Activated naive CD8-positive, alpha-beta T cell treated with anti-CD3 and anti-CD28 coated beads for 36 hours (primary cell): ENCODE measurements around the gene RORC. TPM values are rescaled to one million over a fixed set of nuclear protein-coding genes. Genes with fewer than 3 reads are reported as not detected.
A peak's percentile ranks its signal among the peaks of the same experiment; 100 is the strongest.

Source experiments
- DNase-seq: peaks from one replicate; pipeline ENCODE4 v3.0.0; 2021
- H3K27ac Mint-ChIP-seq: one replicate; pipeline ENCODE4 v1.8.0; 2022; ENCODE audit warnings: mild to moderate bottlenecking, moderate library complexity, mixed read lengths
- H3K27me3 Mint-ChIP-seq: one replicate; pipeline ENCODE4 v1.8.0; 2022; ENCODE audit warnings: mild to moderate bottlenecking, mixed read lengths
- H3K36me3 Mint-ChIP-seq: one replicate; pipeline ENCODE4 v1.8.0; 2021; ENCODE audit warnings: mild to moderate bottlenecking, mixed read lengths
- H3K4me1 Mint-ChIP-seq: one replicate; pipeline ENCODE4 v1.8.0; 2021; ENCODE audit warnings: mixed read lengths
- H3K4me3 Mint-ChIP-seq: one replicate; pipeline ENCODE4 v1.8.0; 2022; ENCODE audit warnings: mild to moderate bottlenecking, moderate library complexity, mixed read lengths
- H3K9me3 Mint-ChIP-seq: one replicate; pipeline ENCODE4 v1.8.0; 2022; ENCODE audit warnings: mixed read lengths
- total RNA-seq, 2 experiments: library from RNA; stranded (reverse); gene quantifications; one replicate each; pipeline ENCODE4 v1.2.3, GENCODE V29; 2021

Gene RORC
- total RNA-seq, 2 experiments from 2014 or later = 0.06 to 0.12 TPM

DNA sequence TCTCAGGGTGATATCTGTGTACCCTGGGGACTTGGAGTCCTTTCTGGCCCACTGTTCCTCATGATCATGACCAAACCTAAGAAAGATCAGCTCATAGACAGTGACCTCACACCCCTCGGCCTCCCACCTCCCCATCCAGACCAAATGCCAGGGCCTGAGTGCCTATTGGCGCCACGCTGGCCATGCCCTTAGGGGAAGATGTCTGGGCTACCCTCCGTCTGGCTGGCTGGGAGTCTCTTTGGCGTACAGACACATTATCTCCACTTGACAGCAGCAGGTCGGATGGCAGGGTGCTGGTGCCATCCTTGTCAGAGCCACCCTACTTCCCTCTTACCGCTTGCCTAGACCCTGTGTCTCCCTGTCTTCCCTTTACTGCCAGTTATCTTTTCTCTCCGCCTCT is 8.4 kb downstream of the RORC start:
- no peak for DNase-seq
- H3K27me3 Mint-ChIP-seq = peaks cover 6% of the 10 kb centered on the region
- H3K36me3 Mint-ChIP-seq = no peaks in the 10 kb centered on the region
- no peak overlapping the region for H3K4me3 Mint-ChIP-seq
- H3K4me1 Mint-ChIP-seq = peaks cover 41% of the 10 kb centered on the region
- H3K27ac Mint-ChIP-seq = no peak overlapping the region
- H3K9me3 Mint-ChIP-seq = no peaks in the 10 kb centered on the region

DNA sequence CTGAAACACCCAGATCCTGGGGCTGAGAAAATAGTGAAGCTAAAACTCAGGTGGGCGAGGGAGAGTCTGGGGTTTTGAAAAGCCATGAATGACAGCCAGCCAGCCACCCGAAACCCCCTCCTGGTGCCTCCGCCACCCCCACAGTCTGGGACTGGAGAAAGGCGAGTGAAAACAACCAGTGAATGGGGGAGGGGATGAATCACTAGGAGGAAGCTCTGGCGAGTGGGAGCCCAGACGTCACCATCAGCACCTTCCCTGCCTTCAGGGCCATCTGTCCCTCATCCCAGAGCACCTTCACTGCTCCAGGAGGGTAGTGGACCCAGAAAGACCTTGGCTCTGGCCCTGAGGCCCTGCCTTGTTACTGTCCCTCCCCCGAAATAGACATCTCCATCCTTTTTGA is 9.2 kb downstream of the RORC start:
- Mint-ChIP-seq H3K4me1 (peaks cover 35% of the 10 kb centered on the region), H3K4me3 (no peak overlapping the region), H3K36me3 (no peaks in the 10 kb centered on the region), H3K27ac (no peak overlapping the region), H3K27me3 (peaks cover 6% of the 10 kb centered on the region), H3K9me3 (no peaks in the 10 kb centered on the region)
- peak; percentile 44 for DNase-seq

DNA sequence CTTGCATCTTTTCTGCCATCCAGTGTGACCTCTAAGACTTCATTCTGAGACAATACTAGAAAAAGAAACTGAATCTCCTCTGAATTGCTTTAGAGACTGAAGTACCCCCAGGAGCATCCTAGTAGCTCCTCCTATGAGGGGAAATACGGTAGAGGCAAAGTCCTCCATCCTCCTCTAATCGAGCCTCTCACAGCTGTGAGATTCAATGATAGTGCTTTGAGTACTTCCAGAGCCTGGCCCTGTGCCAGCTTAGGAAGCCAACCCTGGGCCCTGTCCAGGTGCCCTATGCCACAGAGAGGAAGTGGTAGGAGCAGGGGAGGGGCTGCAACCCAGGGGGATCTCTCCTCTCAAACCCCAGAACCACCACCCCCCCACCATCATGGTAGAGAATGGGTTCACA is 10.7 kb downstream of the RORC start:
- Mint-ChIP-seq H3K36me3 (no peaks in the 10 kb centered on the region), H3K9me3 (no peaks in the 10 kb centered on the region), H3K27me3 (peaks cover 6% of the 10 kb centered on the region), H3K4me3 (no peak overlapping the region), H3K27ac (no peak overlapping the region), H3K4me1 (peaks cover 35% of the 10 kb centered on the region)
- DNase-seq = no peak

DNA sequence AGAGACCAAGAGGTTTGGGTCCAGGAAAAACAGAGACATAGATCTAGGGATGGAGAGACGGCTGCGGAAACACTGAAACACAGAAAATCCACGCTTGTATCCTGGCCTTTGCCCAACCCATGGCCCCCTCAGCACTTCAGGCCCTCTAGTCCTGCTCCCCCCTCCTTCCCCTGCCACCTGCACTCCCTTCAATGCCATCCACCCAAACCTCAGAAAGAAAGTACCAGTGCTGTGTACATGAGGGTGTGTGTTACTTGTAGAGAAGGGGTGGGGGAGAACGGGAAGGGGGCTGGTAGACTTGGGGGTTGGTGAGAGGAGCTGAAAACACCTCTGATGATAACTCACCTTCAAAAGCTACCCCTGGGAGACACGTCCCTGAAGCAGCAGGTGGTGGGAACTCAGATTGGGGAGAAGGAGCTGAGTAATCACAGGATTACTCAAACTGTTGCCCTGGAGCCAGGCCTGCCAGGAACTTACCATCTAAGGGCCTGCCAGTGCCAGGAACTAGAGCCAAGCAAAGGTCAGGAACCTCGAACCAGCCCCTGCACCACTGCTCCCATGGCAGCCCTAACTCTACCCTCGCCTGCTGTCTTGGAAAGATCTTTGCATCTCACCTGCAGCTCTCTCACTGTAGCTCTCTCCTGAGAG is 11.5 kb downstream of the RORC start:
- H3K27me3 Mint-ChIP-seq = peaks cover 6% of the 10 kb centered on the region
- H3K9me3 Mint-ChIP-seq = no peaks in the 10 kb centered on the region
- H3K4me1 Mint-ChIP-seq = peaks cover 36% of the 10 kb centered on the region
- H3K27ac Mint-ChIP-seq = no peak overlapping the region
- H3K36me3 Mint-ChIP-seq = no peaks in the 10 kb centered on the region
- no peak overlapping the region for H3K4me3 Mint-ChIP-seq
- DNase-seq = no peak

DNA sequence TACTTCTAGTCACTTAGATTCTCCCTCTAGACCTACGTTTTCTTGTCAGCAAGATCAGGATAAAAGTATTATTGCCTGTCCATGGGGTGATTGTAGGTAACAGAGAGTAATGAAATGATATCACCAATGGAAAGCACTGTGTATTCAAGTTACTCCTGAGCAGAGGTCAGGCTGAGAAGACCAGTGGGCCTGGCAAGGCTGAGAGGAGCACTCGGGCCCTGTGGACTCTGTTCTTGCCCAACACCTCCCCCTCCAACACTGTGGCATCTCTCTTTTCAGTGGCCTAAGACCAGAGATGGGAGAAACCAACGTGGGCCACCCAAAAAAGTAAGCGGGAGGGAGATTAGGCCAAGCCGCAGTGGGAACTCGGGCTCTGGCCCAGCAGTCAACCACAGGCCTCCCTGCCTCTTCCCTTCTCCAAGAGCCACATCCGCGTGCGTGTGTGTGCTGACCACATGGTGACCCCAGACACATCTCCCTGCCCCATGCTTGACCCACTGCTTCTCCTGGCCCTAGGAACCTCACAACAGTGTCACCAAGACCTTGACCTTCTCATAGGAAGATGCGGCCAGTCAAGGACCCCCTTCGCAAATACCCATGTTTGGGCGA is 12.3 kb downstream of the RORC start:
- Mint-ChIP-seq H3K27me3 (no peaks in the 10 kb centered on the region), H3K36me3 (no peaks in the 10 kb centered on the region), H3K4me1 (peaks cover 36% of the 10 kb centered on the region), H3K9me3 (no peaks in the 10 kb centered on the region), H3K4me3 (no peak overlapping the region), H3K27ac (no peak overlapping the region)
- DNase-seq = no peak

DNA sequence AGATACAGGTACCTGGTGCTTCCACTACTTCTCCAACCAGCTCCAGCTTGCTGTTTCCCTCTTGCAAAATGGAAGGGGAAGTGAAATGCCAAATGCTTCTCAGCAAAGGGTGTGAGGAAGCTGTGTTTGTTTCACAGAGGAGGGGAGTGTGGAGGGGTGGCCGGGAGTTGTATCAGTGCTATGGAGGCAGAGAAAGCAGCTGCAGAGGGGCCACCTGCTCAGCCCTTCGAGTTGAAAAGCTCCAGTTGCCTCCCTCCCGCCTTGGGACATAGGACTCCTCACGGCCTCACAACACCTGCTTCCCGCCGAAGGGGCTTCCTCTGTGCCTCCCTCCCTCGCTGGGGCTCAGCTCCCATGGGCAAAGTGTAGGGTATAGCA is 14.3 kb downstream of the RORC start:
- Mint-ChIP-seq H3K4me3 (no peak overlapping the region), H3K27ac (no peak overlapping the region), H3K27me3 (no peaks in the 10 kb centered on the region), H3K4me1 (peaks cover 26% of the 10 kb centered on the region), H3K36me3 (no peaks in the 10 kb centered on the region), H3K9me3 (no peaks in the 10 kb centered on the region)
- DNase-seq = no peak

DNA sequence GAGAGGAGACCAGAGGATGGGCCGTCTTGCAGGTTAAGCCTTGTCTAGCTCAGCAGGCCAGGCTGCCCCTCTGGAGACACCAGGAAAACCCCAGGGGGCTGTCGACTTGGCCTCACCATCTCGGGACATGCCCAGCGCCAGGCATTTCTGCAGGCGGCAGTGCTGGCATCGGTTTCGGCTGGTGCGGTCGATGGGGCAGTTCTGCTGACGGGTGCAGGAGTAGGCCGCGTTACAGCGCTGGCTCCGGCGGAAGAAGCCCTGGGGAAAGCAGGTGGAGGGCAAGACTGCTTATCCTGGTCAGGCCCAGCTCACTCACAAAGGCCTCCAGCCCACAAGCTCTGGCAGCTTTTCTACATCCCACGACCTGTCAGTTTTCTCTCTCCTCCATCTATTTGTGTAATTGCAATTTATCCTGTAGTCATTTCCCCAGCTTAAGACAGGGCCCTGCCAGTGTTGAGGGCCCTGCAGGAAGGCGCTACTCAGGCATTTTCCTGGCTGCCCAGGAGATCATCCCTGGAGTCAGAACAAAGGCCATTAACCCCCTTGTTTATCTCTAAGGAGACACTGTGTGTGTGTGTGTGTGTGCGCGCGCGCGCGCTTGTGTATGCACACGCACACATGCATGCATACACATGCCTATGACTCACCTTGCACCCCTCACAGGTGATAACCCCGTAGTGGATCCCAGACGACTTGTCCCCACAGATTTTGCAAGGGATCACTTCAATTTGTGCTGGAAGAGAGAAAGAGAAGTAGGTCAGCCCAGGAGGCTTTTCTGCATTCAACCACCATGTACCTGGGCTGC is 14.9 kb downstream of the RORC start:
- H3K27ac Mint-ChIP-seq = no peak overlapping the region
- H3K4me1 Mint-ChIP-seq = peaks cover 22% of the 10 kb centered on the region
- H3K27me3 Mint-ChIP-seq = no peaks in the 10 kb centered on the region
- H3K9me3 Mint-ChIP-seq = no peaks in the 10 kb centered on the region
- no peak for DNase-seq
- H3K4me3 Mint-ChIP-seq = no peak overlapping the region
- H3K36me3 Mint-ChIP-seq = no peaks in the 10 kb centered on the region

DNA sequence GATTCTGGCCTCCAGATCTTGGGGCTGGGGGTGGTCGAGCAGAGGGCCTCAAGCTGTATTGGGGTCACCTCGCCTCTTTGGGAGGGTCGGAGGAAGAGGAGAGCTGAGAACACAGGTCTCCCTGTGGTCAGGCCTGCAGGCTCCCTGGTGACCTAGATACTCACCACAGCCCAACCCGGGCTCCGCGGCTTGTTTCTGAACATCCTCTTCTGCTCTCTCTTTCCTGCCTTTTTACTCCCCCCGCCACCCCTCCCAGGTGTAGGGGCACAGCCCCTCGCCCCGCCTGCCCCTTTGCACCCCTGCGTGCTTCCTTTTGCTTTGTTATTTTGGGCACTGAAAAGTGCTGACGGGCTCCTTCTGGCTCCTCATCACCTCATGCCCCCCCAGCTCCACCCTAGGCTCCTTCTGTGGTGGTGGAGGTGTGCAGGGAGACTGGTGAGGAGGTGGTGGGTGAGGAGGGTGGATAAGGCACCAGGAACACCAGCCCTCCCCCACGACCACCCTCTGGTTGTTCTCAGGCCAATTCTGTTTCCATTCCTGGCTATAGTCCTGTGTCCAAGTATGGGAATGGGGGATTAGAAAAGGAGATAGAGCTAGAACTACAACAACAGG is 15.8 kb downstream of the RORC start:
- H3K4me3 Mint-ChIP-seq = no peak overlapping the region
- DNase-seq = no peak
- H3K27me3 Mint-ChIP-seq = no peaks in the 10 kb centered on the region
- H3K4me1 Mint-ChIP-seq = peaks cover 13% of the 10 kb centered on the region
- no peaks in the 10 kb centered on the region for H3K36me3 Mint-ChIP-seq
- H3K27ac Mint-ChIP-seq = no peak overlapping the region
- H3K9me3 Mint-ChIP-seq = no peaks in the 10 kb centered on the region

DNA sequence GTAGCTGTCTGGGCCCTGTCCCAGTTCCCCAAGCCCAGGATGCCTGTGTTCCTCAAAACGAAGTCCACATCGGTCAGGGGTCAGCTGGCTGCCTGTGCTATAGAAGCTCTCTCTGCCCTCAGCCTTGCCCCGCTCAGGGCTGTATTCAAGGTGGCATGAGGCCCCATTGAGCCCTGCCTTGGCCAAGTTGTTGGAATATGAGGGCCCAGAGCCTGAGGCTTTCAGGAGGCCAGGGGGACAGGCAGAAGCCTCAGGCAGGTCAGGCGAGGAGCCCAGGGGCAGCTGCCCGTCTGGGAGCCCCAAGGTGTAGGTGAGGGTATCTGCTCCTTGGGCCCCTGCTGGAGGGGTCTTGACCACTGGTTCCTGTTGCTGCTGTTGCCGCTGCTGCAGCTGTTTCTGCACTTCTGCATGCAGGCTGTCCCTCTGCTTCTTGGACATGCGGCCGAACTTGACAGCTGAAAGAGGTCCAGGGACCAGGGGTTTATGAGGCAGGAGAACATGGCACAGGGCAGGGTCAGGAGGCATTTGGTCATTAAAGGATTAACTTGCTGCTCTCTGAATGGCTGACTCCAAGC is 16.5 kb downstream of the RORC start:
- Mint-ChIP-seq H3K27ac (no peak overlapping the region), H3K4me3 (no peak overlapping the region), H3K9me3 (no peaks in the 10 kb centered on the region), H3K27me3 (no peaks in the 10 kb centered on the region), H3K36me3 (no peaks in the 10 kb centered on the region), H3K4me1 (peaks cover 8% of the 10 kb centered on the region)
- no peak for DNase-seq

DNA sequence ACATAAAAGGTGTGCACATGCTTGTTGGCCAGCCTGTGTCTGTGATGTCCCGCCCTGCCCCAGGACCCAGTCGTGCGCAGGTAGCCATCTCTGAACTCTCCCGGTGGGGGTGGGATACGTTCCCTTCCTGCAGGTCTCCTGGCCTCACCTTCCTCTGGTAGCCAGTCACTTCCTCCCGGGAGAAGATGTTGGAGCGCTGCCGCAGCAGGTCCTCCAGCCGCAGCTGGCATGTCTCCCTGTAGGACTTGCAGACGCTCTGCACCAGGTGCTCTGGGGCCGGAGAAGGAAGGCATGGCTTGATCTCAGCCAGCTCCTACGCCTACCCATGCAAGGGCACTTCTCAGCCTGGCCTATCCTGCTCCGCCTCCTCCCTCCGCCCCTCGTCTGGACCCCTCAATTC is 17.2 kb downstream of the RORC start:
- Mint-ChIP-seq H3K36me3 (no peaks in the 10 kb centered on the region), H3K4me1 (peaks cover 8% of the 10 kb centered on the region), H3K27me3 (no peaks in the 10 kb centered on the region), H3K27ac (no peak overlapping the region), H3K9me3 (no peaks in the 10 kb centered on the region), H3K4me3 (no peak overlapping the region)
- no peak for DNase-seq

DNA sequence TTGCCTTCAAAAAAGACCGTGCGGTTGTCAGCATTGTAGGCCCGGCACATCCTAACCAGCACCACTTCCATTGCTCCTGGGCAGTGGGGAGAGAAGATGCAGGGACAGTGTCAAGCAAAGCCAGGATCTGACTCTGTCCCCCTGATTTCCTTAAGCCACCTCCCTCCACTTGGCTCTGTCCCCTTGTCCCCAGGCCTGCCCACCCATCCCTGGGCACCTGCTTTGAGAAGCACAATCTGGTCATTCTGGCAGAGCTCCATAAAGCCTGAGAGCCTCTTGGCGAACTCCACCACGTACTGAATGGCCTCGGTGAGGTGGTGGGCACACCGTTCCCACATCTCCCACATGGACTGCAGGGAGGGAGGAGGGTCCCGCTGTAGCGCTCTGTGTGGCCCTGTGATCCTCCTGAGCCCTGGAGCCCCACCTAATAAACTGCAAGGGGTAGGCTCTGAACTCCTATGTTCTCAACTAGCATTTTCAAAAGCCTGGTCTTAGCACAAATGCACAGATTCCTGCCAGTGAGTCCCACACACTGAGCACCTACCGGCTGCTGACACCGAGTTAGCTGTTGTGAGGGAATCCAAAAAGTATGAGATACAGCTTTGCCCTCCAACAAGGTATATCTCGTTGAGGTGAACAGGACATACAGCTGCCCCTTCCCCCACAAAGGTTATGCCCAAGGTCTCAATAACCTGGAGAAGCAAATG is 18.2 kb downstream of the RORC start:
- H3K9me3 Mint-ChIP-seq = no peaks in the 10 kb centered on the region
- peaks cover 8% of the 10 kb centered on the region for H3K4me1 Mint-ChIP-seq

DNA sequence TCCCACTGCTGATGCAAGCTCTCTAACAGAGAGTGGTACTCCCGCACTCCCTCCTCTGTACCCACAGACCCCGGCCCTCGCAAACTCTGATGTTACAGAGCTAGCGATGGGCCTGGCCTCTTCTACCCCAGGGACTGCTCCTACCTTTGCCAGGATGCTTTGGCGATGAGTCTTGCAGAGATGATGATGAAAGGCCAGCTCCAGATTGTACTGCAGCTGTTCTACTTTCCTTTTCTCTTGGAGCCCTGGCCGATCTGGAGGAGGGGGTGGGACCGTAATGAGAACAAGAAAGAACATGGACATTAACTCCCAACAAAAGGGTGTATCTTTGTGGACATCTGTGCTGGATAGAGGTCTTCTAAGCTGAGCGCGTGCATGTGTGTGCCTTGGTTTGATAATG is 20.4 kb downstream of the RORC start:
- no peak overlapping the region for H3K4me3 Mint-ChIP-seq
- DNase-seq = no peak
- peaks cover 6% of the 10 kb centered on the region for H3K4me1 Mint-ChIP-seq
- H3K36me3 Mint-ChIP-seq = no peaks in the 10 kb centered on the region
- H3K9me3 Mint-ChIP-seq = no peaks in the 10 kb centered on the region
- H3K27ac Mint-ChIP-seq = no peak overlapping the region
- H3K27me3 Mint-ChIP-seq = no peaks in the 10 kb centered on the region

More for the DNA sequence above, 18.2 kb downstream of the RORC start:
- Mint-ChIP-seq H3K4me3 (no peak overlapping the region), H3K36me3 (no peaks in the 10 kb centered on the region), H3K27me3 (no peaks in the 10 kb centered on the region), H3K27ac (no peak overlapping the region)
- DNase-seq = no peak

DNA sequence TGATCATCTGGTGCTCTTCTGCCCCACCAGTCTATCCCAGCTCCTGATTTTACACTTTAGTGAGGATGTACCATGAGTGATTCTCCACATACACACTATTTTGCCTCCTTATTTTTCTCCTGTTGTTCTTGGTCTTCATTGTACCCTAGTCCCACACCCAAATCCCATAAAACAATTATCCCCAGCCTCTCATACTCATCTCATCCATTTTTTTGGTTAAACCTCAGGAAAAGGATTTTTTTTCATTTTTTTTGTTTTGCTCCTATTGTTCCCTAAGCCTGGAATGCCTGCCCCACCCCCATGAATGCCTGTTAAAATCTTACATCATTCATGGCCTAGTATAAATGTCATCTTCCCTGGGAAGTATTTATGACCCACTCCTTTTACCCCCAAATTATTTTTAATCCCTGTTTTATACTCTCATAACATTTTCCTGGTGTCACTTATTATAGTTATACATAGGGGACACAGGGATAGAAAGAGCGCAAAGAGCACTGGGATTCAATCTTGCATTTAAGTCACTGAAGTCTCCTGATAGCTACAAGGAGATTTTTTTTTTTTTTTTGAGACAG is 21.5 kb downstream of the RORC start:
- H3K4me3 Mint-ChIP-seq = no peak overlapping the region
- H3K36me3 Mint-ChIP-seq = no peaks in the 10 kb centered on the region
- no peaks in the 10 kb centered on the region for H3K27me3 Mint-ChIP-seq
- DNase-seq = no peak
- H3K9me3 Mint-ChIP-seq = no peaks in the 10 kb centered on the region
- no peak overlapping the region for H3K27ac Mint-ChIP-seq
- no peaks in the 10 kb centered on the region for H3K4me1 Mint-ChIP-seq

DNA sequence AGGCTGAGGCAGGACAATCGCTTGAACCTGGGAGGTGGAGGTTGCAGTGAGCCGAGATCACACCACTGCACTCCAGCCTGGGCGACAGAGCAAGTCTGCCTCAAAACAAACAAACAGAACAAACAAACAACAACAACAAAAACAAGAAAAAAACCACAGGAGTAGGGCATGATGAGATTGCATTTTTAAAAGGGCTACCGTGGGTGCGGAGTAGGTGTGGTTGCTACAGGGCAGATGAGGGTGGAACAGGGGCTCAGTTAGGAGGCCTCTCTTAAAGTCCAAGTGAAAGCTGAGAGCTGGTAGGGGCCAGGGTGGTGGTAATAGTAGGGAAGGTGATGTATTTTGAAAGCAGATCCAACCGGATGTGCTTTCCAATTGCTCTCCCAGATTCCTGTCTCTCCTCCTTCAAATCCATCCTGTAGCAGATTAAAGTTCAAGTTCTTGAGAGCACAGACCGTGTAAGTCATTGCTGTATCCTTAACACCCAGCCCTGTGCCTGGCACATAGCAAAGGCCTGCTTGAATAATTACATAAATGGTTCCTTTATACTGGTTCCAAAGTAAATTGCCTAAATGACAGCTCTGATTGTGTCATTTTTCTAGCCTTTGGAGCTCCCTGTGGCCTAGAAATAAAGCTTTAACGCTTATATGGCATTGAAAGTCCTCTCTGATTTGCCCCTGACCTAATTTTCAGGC is 22.2 kb downstream of the RORC start:
- H3K9me3 Mint-ChIP-seq = no peaks in the 10 kb centered on the region
- no peaks in the 10 kb centered on the region for H3K27me3 Mint-ChIP-seq
- H3K27ac Mint-ChIP-seq = no peak overlapping the region
- H3K4me3 Mint-ChIP-seq = no peak overlapping the region
- H3K36me3 Mint-ChIP-seq = no peaks in the 10 kb centered on the region
- no peak for DNase-seq
- no peaks in the 10 kb centered on the region for H3K4me1 Mint-ChIP-seq
